ENCODE measurements around the gene DLG5.

GRCh38 chr10:77780180-77780579, 146.4 kb downstream of the DLG5 start:
- TF ChIP-seq CTCF (IDR thresholded peaks at IDR 0.05) (no peak), EP300 (IDR thresholded peaks at IDR 0.05) (no peak), POLR2A (IDR thresholded peaks at IDR 0.05) (no peak), POLR2AphosphoS5 (IDR thresholded peaks at IDR 0.05) (no peak)

Measured in gastroesophageal sphincter (tissue), 3 donors.